ENCODE measurements around the gene GRK4. TPM values are rescaled to one million over a fixed set of nuclear protein-coding genes. Genes with fewer than 3 reads are reported as not detected.

The GRK4 gene
- total RNA-seq, 4 donors from 2014 or later = 4.2 to 10.5 (median 4.7) TPM

GRCh38 chr4:3083732-3084131 lies 120.4 kb downstream of the GRK4 start:
- intact Hi-C loops (cut with DNase I; ENCODE audit: low total_unique reads) = no loop called here
- 0 to 35% methylated on average over 1 of the region's 1 CpG for WGBS, 2 donors
- TF ChIP-seq, protein P1, sequence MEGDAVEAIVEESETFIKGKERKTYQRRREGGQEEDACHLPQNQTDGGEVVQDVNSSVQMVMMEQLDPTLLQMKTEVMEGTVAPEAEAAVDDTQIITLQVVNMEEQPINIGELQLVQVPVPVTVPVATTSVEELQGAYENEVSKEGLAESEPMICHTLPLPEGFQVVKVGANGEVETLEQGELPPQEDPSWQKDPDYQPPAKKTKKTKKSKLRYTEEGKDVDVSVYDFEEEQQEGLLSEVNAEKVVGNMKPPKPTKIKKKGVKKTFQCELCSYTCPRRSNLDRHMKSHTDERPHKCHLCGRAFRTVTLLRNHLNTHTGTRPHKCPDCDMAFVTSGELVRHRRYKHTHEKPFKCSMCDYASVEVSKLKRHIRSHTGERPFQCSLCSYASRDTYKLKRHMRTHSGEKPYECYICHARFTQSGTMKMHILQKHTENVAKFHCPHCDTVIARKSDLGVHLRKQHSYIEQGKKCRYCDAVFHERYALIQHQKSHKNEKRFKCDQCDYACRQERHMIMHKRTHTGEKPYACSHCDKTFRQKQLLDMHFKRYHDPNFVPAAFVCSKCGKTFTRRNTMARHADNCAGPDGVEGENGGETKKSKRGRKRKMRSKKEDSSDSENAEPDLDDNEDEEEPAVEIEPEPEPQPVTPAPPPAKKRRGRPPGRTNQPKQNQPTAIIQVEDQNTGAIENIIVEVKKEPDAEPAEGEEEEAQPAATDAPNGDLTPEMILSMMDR (IDR thresholded peaks at IDR 0.05) = no peak
- no peak for TF ChIP-seq POLR2A (IDR thresholded peaks at IDR 0.05)
- no peak for DNase-seq (ENCODE audit: low spot score in 2 of 2)
- H3K4me3 ChIP-seq (ENCODE audit: low read depth, poor library complexity, severe bottlenecking) = no peak overlapping the region

GRCh38 chr4:3085948-3086670 lies 122.7 kb downstream of the GRK4 start:
- no peak for DNase-seq (ENCODE audit: low spot score in 2 of 2)
- intact Hi-C loops (cut with DNase I; ENCODE audit: low total_unique reads) = no loop called here
- WGBS, 2 donors = 90 to 92% methylated on average over 10 of the region's 10 CpGs

GRCh38 chr4:3087115-3087797 lies 123.9 kb downstream of the GRK4 start:
- WGBS, 2 donors = 88 to 92% methylated on average over 4 of the region's 4 CpGs
- no peak overlapping the region for H3K4me3 ChIP-seq (ENCODE audit: low read depth, poor library complexity, severe bottlenecking)
- intact Hi-C loops (cut with DNase I; ENCODE audit: low total_unique reads) = no loop called here
- DNase-seq (ENCODE audit: low spot score in 2 of 2) = no peak
- TF ChIP-seq POLR2A (IDR thresholded peaks at IDR 0.05) = no peak

More at GRCh38 chr4:3085948-3086670, 122.7 kb downstream of the GRK4 start:
- no peak overlapping the region for H3K4me3 ChIP-seq (ENCODE audit: low read depth, poor library complexity, severe bottlenecking)
- TF ChIP-seq, protein P1 (IDR thresholded peaks at IDR 0.05) = no peak
- no peak for TF ChIP-seq POLR2A (IDR thresholded peaks at IDR 0.05)

Other genes starting within 250 kb of the GRK4 start
- gene TNIP2, start 207.2 kb upstream of the GRK4 start, total RNA-seq = 10 to 100 TPM; 37.9 to 42.5 (median 40.3) TPM
- 100 to 1,000 TPM; 106 to 291 (median 178) TPM for gene SH3BP2, start 170.5 kb upstream of the GRK4 start, total RNA-seq
- gene ADD1, start 119.7 kb upstream of the GRK4 start, total RNA-seq = 100 to 1,000 TPM; 102 to 153 (median 135) TPM
- gene NOP14, start 165 bp upstream of the GRK4 start, total RNA-seq = 10 to 100 TPM; 21.2 to 33.1 (median 23.0) TPM
- gene HTT-AS, start 111.0 kb downstream of the GRK4 start, total RNA-seq = not detected
- gene HTT, start 111.1 kb downstream of the GRK4 start, total RNA-seq = 100 to 1,000 TPM in 1 of 4 donors, 10 to 100 TPM in 3; 28.9 to 141 (median 42.0) TPM